MM.1S (cell line): ENCODE results near the gene PEA15.

Source experiments
- DNase-seq: peaks from one replicate; pipeline ENCODE4 v3.0.0-alpha.2; 2015
- H2AFZ ChIP-seq: fragments of 300-600 bp; sonication (generic); 2 replicates; pipeline ENCODE4 v1.6.0; 2016; ENCODE audit warnings: antibody characterized with exemption, low read length
- H3F3A ChIP-seq: fragments of 300-600 bp; sonication (generic); 2 replicates; pipeline ENCODE4 v1.6.1; 2016; ENCODE audit warnings: mild to moderate bottlenecking, antibody characterized with exemption, low read length, moderate library complexity, mixed read lengths; ENCODE audit not compliant: insufficient read depth
- H3K27ac ChIP-seq: fragments of 300-600 bp; sonication (generic); 2 replicates; pipeline ENCODE4 v1.5.1; 2016; ENCODE audit warnings: mild to moderate bottlenecking, low read length
- H3K27me3 ChIP-seq: fragments of 300-600 bp; sonication (generic); replicated peaks from 2 replicates; pipeline ENCODE4 v1.6.0; 2016; ENCODE audit warnings: low read length; ENCODE audit not compliant: insufficient read depth
- H3K36me3 ChIP-seq: fragments of 300-600 bp; sonication (generic); replicated peaks from 2 replicates; pipeline ENCODE4 v1.6.1; 2016; ENCODE audit warnings: mild to moderate bottlenecking, low read length, mixed read lengths; ENCODE audit not compliant: insufficient read depth
- H3K4me1 ChIP-seq: fragments of 300-600 bp; sonication (generic); 2 replicates; pipeline ENCODE4 v1.6.1; 2016; ENCODE audit warnings: low read length, mixed read lengths
- H3K4me2 ChIP-seq: fragments of 300-600 bp; sonication (generic); 2 replicates; pipeline ENCODE4 v1.6.0; 2016; ENCODE audit warnings: low read depth, low read length
- H3K4me3 ChIP-seq: fragments of 300-600 bp; sonication (generic); 2 replicates; pipeline ENCODE4 v1.5.1; 2016; ENCODE audit warnings: low read length, mixed read lengths
- H3K79me2 ChIP-seq: fragments of 300-600 bp; sonication (generic); 2 replicates; pipeline ENCODE4 v1.6.1; 2016; ENCODE audit warnings: mixed run types, low read length, mixed read lengths
- H3K9ac ChIP-seq: fragments of 300-600 bp; sonication (generic); 2 replicates; pipeline ENCODE4 v1.6.1; 2016; ENCODE audit warnings: low read length, mixed read lengths
- H3K9me2 ChIP-seq: fragments of 300-600 bp; sonication (generic); replicated peaks from 2 replicates; pipeline ENCODE4 v1.6.1; 2016; ENCODE audit warnings: mild to moderate bottlenecking, low read length, mixed read lengths; ENCODE audit not compliant: insufficient read depth
- H3K9me3 ChIP-seq: fragments of 300-600 bp; sonication (generic); replicated peaks from 2 replicates; pipeline ENCODE4 v1.6.1; 2016; ENCODE audit warnings: mild to moderate bottlenecking, low read length, mixed read lengths; ENCODE audit not compliant: insufficient read depth
- H4K20me1 ChIP-seq: fragments of 300-600 bp; sonication (generic); 2 replicates; pipeline ENCODE4 v1.6.1; 2016; ENCODE audit warnings: mild to moderate bottlenecking, low read length, moderate library complexity, mixed read lengths; ENCODE audit not compliant: insufficient read depth
- EZH2 ChIP-seq: fragments of 300-600 bp; sonication (generic); optimal IDR thresholded peaks from 2 replicates; pipeline ENCODE3; 2017; ENCODE audit warnings: low read depth, mild to moderate bottlenecking, antibody characterized with exemption, low read length, mixed read lengths
- EZH2phosphoT487 ChIP-seq: fragments of 300-600 bp; sonication (generic); IDR thresholded peaks from 2 replicates; pipeline ENCODE4 v1.6.1; 2018; ENCODE audit warnings: antibody characterized with exemption, low read length
- TF ChIP-seq, protein P1 (sequence below): fragments of 300-600 bp; sonication (generic); IDR thresholded peaks from 2 replicates; pipeline ENCODE4 v1.5.1; 2016; ENCODE audit warnings: antibody characterized with exemption, low read length, mixed read lengths

PEA15 gene

DNA sequence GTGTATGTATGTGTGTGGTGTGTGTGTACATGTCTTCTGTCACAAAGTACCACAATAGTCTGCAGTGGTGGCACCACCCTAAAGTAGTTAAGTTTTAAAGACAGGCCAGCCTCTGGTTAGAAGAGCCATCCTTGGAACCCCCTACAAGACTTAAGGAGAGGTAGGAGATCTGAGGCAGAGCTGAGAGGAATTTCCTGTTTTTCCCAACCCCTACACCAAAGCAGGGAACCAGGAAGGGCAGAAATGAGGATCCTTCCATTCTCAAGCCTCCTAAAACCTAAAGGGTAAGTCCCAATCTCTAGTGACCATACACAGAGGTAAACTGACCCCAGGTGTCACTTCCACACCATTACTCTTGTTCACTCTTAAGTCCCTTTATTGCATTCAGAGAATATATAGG is 11.1 kb downstream of the PEA15 start:
- Histone ChIP-seq H3K4me1 (no peaks in the 10 kb centered on the region), H3K79me2 (no peaks in the 10 kb centered on the region), H3K9ac (no peak overlapping the region), H3K27ac (no peak overlapping the region), H3K4me2 (no peak overlapping the region), H2AFZ (no peak overlapping the region), H3K27me3 (no peaks in the 10 kb centered on the region), H3F3A (no peaks in the 10 kb centered on the region), H3K36me3 (no peaks in the 10 kb centered on the region; the same call in 1 of the 2 replicates), H3K4me3 (no peak overlapping the region), H4K20me1 (no peaks in the 10 kb centered on the region), H3K9me2 (no peaks in the 10 kb centered on the region), H3K9me3 (no peaks in the 10 kb centered on the region)
- no peak for TF ChIP-seq EZH2phosphoT487
- no peak for TF ChIP-seq EZH2
- TF ChIP-seq, protein P1, sequence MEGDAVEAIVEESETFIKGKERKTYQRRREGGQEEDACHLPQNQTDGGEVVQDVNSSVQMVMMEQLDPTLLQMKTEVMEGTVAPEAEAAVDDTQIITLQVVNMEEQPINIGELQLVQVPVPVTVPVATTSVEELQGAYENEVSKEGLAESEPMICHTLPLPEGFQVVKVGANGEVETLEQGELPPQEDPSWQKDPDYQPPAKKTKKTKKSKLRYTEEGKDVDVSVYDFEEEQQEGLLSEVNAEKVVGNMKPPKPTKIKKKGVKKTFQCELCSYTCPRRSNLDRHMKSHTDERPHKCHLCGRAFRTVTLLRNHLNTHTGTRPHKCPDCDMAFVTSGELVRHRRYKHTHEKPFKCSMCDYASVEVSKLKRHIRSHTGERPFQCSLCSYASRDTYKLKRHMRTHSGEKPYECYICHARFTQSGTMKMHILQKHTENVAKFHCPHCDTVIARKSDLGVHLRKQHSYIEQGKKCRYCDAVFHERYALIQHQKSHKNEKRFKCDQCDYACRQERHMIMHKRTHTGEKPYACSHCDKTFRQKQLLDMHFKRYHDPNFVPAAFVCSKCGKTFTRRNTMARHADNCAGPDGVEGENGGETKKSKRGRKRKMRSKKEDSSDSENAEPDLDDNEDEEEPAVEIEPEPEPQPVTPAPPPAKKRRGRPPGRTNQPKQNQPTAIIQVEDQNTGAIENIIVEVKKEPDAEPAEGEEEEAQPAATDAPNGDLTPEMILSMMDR = no peak
- no peak for DNase-seq

DNA sequence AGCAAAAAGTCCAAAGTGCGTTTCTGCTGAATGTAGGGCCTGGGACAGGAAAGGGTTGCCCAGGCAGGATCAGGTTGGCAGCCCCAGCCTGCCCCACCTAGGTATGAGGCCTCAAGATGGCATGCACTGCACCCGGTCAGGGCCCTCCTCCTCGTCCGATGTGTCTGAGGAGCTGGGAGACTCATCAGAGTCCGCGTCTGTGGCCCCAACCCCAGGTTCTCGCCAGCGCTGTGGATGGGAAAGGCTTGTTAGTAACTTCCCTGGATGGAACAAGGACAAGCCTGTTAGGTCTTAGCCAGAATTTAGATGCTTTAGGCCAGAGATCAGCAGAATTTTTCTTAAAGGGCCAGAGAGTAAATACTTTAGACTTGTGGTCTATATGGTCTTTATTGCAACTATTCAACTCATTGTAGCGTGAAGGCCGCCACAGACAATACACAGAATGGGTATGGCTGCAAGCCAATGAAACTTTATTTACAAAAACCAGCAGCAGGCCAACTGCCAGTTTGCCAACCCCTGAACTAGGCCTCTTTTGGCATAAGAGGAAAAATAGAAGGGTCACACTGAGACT is 12.4 kb downstream of the PEA15 start:
- H4K20me1 ChIP-seq = no peaks in the 10 kb centered on the region
- no peaks in the 10 kb centered on the region; the same call in 1 of the 2 replicates for H3K36me3 ChIP-seq

GRCh38 chr1:160219062-160219929 is 14.1 kb downstream of the PEA15 start:
- Histone ChIP-seq H3K4me2 (no peak overlapping the region), H3K79me2 (no peaks in the 10 kb centered on the region), H3K9ac (no peak overlapping the region), H3K4me1 (no peaks in the 10 kb centered on the region), H4K20me1 (no peaks in the 10 kb centered on the region), H3F3A (no peaks in the 10 kb centered on the region), H3K27ac (no peak overlapping the region), H3K9me3 (no peaks in the 10 kb centered on the region), H3K27me3 (no peaks in the 10 kb centered on the region), H3K9me2 (no peaks in the 10 kb centered on the region), H2AFZ (no peak overlapping the region), H3K4me3 (no peak overlapping the region), H3K36me3 (peaks cover 4% of the 10 kb centered on the region)
- no peak for DNase-seq
- TF ChIP-seq EZH2 (no peak), EZH2phosphoT487 (no peak)
- TF ChIP-seq, protein P1 = peak; percentile 29; the same call in 1 of the 2 replicates

More for the DNA sequence above, 12.4 kb downstream of the PEA15 start:
- Histone ChIP-seq H3K4me1 (no peaks in the 10 kb centered on the region), H3F3A (no peaks in the 10 kb centered on the region), H2AFZ (no peak overlapping the region), H3K27ac (no peak overlapping the region), H3K9ac (no peak overlapping the region), H3K9me3 (no peaks in the 10 kb centered on the region), H3K4me3 (no peak overlapping the region), H3K4me2 (no peak overlapping the region), H3K27me3 (no peaks in the 10 kb centered on the region), H3K79me2 (no peaks in the 10 kb centered on the region), H3K9me2 (no peaks in the 10 kb centered on the region)
- TF ChIP-seq, protein P1 = no peak
- no peak for TF ChIP-seq EZH2
- TF ChIP-seq EZH2phosphoT487 = no peak
- DNase-seq = no peak
